Activated CD8-positive, alpha-beta T cell treated with anti-CD3 and anti-CD28 coated beads for 36 hours (primary cell): ENCODE data around the gene OPALIN. TPM values are rescaled to one million over a fixed set of nuclear protein-coding genes. Genes with fewer than 3 reads are reported as not detected.

Source experiments
- ATAC-seq: fragments of 200-7000 bp; cut with Tn5 transposase; one replicate; pipeline ENCODE4 v1.10.0; 2021; ENCODE audit warnings: mild to moderate bottlenecking, moderate library complexity
- CTCF ChIA-PET: fragments of 350-600 bp; sonication (Branson Sonifier 250); formaldehyde crosslinking; loops from one replicate; lab custom pipeline; 2021; ENCODE audit warnings: antibody characterized with exemption; lab: Charles Lee
- POLR2A ChIA-PET: fragments of 350-600 bp; sonication (Branson Sonifier 250); formaldehyde crosslinking; loops from one replicate; lab custom pipeline; 2021; ENCODE audit warnings: antibody characterized with exemption; lab: Charles Lee
- DNase-seq: peaks from one replicate; pipeline ENCODE4 v3.0.0-alpha.2; 2020
- H3K27ac Mint-ChIP-seq: one replicate; pipeline ENCODE4 v1.8.0; 2021; ENCODE audit warnings: mild to moderate bottlenecking, mixed read lengths
- H3K27me3 Mint-ChIP-seq: one replicate; pipeline ENCODE4 v1.8.0; 2021; ENCODE audit warnings: mixed read lengths
- H3K36me3 Mint-ChIP-seq: one replicate; pipeline ENCODE4 v1.8.0; 2021; ENCODE audit warnings: low read depth, mixed read lengths
- H3K4me1 Mint-ChIP-seq: one replicate; pipeline ENCODE4 v1.8.0; 2021; ENCODE audit warnings: low read depth, mixed read lengths
- H3K4me3 Mint-ChIP-seq: one replicate; pipeline ENCODE4 v1.8.0; 2021; ENCODE audit warnings: mild to moderate bottlenecking, moderate library complexity, mixed read lengths
- H3K9me3 Mint-ChIP-seq: one replicate; pipeline ENCODE4 v1.8.0; 2021; ENCODE audit warnings: mixed read lengths
- intact Hi-C: fragments of 100-400 bp; cut with micrococcal nuclease; formaldehyde crosslinking; loops from one replicate; pipeline ENCODE4 v1.10.0; 2022
- total RNA-seq, 2 experiments: library from RNA; stranded (reverse); gene quantifications; one replicate each; pipeline ENCODE4 v1.2.3, GENCODE V29; 2021
- TF ChIP-seq, protein P1 (sequence below): fragments of 200-600 bp; IDR thresholded peaks from one replicate; pipeline ENCODE4 v1.8.0; 2022; ENCODE audit warnings: antibody characterized with exemption, mild to moderate bottlenecking

OPALIN gene
- total RNA-seq, 2 experiments from 2014 or later = not detected

DNA sequence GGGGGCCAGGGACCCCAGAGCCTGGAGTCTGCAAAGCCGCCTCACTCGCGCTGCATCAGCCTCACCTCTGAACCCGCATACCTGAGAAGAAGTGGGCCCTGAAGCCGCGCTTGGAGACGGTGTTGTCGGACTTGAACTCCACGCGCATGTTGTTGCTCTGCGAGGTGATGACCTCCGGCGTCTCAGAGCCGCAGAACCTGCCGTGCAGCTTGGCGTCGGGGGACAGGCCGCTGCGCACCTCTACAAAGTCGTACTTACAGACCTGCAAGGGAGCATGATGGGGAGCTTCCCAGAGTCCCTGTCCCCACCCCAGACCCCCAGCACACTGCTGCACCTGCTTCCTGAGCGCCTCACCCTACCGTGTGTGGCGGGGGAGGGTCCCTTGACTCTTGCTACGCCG, 25.7 kb upstream of the OPALIN start:
- intact Hi-C loops = no loop called here
- DNase-seq (no peak), ATAC-seq (no peak)
- no peaks in the 10 kb centered on the region for H3K4me1 Mint-ChIP-seq
- H3K4me3 Mint-ChIP-seq = no peak overlapping the region
- TF ChIP-seq, protein P1, sequence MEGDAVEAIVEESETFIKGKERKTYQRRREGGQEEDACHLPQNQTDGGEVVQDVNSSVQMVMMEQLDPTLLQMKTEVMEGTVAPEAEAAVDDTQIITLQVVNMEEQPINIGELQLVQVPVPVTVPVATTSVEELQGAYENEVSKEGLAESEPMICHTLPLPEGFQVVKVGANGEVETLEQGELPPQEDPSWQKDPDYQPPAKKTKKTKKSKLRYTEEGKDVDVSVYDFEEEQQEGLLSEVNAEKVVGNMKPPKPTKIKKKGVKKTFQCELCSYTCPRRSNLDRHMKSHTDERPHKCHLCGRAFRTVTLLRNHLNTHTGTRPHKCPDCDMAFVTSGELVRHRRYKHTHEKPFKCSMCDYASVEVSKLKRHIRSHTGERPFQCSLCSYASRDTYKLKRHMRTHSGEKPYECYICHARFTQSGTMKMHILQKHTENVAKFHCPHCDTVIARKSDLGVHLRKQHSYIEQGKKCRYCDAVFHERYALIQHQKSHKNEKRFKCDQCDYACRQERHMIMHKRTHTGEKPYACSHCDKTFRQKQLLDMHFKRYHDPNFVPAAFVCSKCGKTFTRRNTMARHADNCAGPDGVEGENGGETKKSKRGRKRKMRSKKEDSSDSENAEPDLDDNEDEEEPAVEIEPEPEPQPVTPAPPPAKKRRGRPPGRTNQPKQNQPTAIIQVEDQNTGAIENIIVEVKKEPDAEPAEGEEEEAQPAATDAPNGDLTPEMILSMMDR = no peak
- H3K27ac Mint-ChIP-seq = no peak overlapping the region
- no peaks in the 10 kb centered on the region for H3K36me3 Mint-ChIP-seq
- peaks cover 4% of the 10 kb centered on the region for H3K27me3 Mint-ChIP-seq
- no peaks in the 10 kb centered on the region for H3K9me3 Mint-ChIP-seq
- ChIA-PET POLR2A (interaction anchor here (0.5 kb wide), 1 partner anchor 89 kb away, joined by 3 read pairs; no protein-coding TSS in a partner anchor), CTCF (interaction anchor here (1.5 to 2.1 kb wide), 3 partner anchors 9 to 14 kb away, joined by 4 to 12 read pairs (median 9); no protein-coding TSS in a partner anchor)

DNA sequence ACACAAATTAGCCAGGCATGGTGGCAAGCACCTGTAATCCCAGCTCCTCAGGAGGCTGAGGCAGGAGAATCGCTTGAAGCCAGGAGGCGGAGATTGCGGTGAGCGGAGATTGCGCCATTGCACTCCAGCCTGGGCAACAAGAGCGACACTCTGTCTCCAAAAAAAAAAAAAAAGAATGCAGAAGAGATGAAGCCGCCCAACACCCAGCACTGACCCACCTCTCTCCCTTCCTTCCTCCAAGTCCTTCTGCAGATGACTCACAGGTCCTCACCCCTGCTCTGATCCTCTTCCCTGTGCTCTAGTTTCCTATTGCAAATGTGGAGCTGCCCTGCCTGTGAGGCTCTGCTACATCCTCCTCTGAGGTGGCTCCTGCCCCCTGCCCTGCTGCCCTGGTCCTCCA, 22.0 kb upstream of the OPALIN start:
- Mint-ChIP-seq H3K4me3 (no peak overlapping the region), H3K9me3 (no peaks in the 10 kb centered on the region), H3K36me3 (no peaks in the 10 kb centered on the region), H3K27me3 (peaks cover 4% of the 10 kb centered on the region), H3K4me1 (no peaks in the 10 kb centered on the region), H3K27ac (no peak overlapping the region)
- DNase-seq = no peak
- TF ChIP-seq, protein P1 = no peak
- POLR2A ChIA-PET = no interaction called here
- intact Hi-C loops = no loop called here
- ATAC-seq = no peak
- CTCF ChIA-PET = no interaction called here

DNA sequence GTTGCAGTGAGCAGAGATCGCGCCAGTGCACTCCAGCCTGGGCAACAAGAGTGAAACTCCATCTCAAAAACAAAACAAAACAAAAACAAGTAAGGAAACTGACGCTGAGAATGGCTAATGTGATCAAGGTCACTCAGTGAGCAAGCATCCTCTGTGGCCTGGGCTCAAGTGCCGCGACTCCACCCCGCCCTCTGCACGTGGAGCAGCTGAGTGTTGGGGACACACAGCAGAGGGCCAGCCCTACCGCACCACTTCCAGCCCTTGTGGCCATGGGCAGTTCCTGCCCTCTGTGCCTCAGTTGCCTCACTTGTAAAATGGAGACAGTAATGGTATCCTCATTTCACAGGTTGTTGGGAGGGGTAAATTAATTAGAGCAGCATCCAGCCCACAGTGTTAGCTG, 21.0 kb upstream of the OPALIN start:
- no peak overlapping the region for H3K4me3 Mint-ChIP-seq
- H3K27me3 Mint-ChIP-seq = peaks cover 4% of the 10 kb centered on the region
- H3K4me1 Mint-ChIP-seq = peaks cover 3% of the 10 kb centered on the region
- TF ChIP-seq, protein P1 = no peak
- no peaks in the 10 kb centered on the region for H3K9me3 Mint-ChIP-seq
- no peak overlapping the region for H3K27ac Mint-ChIP-seq
- CTCF ChIA-PET = interaction anchor here (1.2 to 3.5 kb wide), 2 partner anchors 17 to 133 kb away, joined by 3 to 13 read pairs; no protein-coding TSS in a partner anchor
- ATAC-seq (no peak), DNase-seq (no peak)
- POLR2A ChIA-PET = no interaction called here
- intact Hi-C loops = no loop called here
- no peaks in the 10 kb centered on the region for H3K36me3 Mint-ChIP-seq

DNA sequence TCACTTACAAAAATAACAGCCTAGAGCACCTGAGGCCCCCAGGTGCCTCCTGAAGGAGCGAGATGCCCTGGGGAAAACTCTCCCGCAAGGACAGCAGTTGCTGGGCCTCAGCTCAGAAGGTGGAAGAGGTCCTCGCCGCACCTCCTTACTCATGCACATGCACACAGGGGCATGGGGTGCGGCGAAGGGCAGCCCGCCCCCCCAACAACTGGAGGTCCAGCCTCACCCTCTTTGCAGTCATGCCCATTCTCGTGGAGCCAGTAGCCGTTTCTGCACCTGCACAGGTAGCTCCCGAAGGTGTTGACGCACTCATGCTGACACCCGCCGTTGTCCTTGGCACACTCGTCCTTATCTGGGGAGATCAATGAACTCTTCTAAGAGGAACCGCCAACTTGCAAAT, 19.9 kb upstream of the OPALIN start:
- TF ChIP-seq, protein P1 = no peak
- intact Hi-C loops = no loop called here
- ChIA-PET POLR2A (no interaction called here), CTCF (interaction anchor here (0.6 to 3.5 kb wide), 4 partner anchors 18 to 136 kb away, joined by 3 to 13 read pairs (median 4); no protein-coding TSS in a partner anchor)
- H3K4me1 Mint-ChIP-seq = peaks cover 6% of the 10 kb centered on the region
- DNase-seq = no peak
- no peaks in the 10 kb centered on the region for H3K9me3 Mint-ChIP-seq
- peaks cover 7% of the 10 kb centered on the region for H3K27me3 Mint-ChIP-seq
- no peak overlapping the region for H3K4me3 Mint-ChIP-seq
- H3K27ac Mint-ChIP-seq = no peak overlapping the region
- ATAC-seq = no peak
- H3K36me3 Mint-ChIP-seq = no peaks in the 10 kb centered on the region

DNA sequence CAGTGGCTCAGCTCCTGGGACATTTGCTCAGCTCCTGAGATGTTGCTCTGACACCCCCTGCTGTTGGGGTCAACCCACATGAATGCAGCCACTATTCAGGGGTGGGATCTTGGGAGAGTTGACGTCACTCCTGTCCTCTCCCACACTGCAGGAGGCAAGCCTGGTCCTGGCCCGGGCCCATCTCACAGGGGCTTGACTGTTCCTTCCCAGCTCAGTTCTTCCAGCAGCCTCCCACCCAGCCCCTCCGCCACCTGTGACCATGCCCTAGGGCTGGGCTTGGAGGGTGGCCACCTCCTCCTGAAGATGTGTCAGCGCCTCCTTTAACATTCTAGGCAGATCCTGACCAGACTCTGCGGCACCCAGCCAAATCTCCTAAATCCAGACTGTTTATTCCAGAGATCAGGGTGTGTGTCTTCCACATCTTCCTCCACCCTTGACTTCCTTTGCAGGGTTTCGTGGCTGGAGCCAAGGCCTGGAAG, 19.1 kb upstream of the OPALIN start:
- H3K9me3 Mint-ChIP-seq = no peaks in the 10 kb centered on the region
- peaks cover 11% of the 10 kb centered on the region for H3K27me3 Mint-ChIP-seq
- no peaks in the 10 kb centered on the region for H3K36me3 Mint-ChIP-seq
- TF ChIP-seq, protein P1 = no peak
- DNase-seq (no peak), ATAC-seq (no peak)
- H3K4me1 Mint-ChIP-seq = peaks cover 6% of the 10 kb centered on the region
- H3K4me3 Mint-ChIP-seq = no peak overlapping the region
- H3K27ac Mint-ChIP-seq = no peak overlapping the region
- CTCF ChIA-PET = interaction anchor here (1.8 to 3.5 kb wide), 3 partner anchors 18 to 135 kb away, joined by 5 to 13 read pairs (median 6); partner anchors contain the start of gene TLL2
- intact Hi-C loops = no loop called here
- POLR2A ChIA-PET = no interaction called here
